ES-I3 (cell line): ENCODE results near the gene RIPK4.
"Not testable (repeated sequence)": the region's sequence is repeated elsewhere in the genome, so short reads cannot be mapped to it uniquely, and the experiment has no call there.

Experiments used
- H3K36me3 ChIP-seq: 2 replicates; pipeline ENCODE4 v1.6.1; 2013; ENCODE audit warnings: mild to moderate bottlenecking, low read length, control low read depth, moderate library complexity; ENCODE audit not compliant: insufficient read depth
- H3K4me1 ChIP-seq: 2 replicates; pipeline ENCODE4 v1.6.1; 2013; ENCODE audit warnings: mild to moderate bottlenecking, control low read depth, low read length; ENCODE audit not compliant: insufficient read depth
- H3K9ac ChIP-seq: 2 replicates; pipeline ENCODE4 v1.6.1; 2013; ENCODE audit warnings: low read depth, mild to moderate bottlenecking, low read length, moderate library complexity
- H3K9me3 ChIP-seq: 2 replicates; pipeline ENCODE4 v1.6.1; 2013; ENCODE audit warnings: mild to moderate bottlenecking, low read length, moderate library complexity; ENCODE audit not compliant: control insufficient read depth, insufficient read depth

The RIPK4 gene

DNA sequence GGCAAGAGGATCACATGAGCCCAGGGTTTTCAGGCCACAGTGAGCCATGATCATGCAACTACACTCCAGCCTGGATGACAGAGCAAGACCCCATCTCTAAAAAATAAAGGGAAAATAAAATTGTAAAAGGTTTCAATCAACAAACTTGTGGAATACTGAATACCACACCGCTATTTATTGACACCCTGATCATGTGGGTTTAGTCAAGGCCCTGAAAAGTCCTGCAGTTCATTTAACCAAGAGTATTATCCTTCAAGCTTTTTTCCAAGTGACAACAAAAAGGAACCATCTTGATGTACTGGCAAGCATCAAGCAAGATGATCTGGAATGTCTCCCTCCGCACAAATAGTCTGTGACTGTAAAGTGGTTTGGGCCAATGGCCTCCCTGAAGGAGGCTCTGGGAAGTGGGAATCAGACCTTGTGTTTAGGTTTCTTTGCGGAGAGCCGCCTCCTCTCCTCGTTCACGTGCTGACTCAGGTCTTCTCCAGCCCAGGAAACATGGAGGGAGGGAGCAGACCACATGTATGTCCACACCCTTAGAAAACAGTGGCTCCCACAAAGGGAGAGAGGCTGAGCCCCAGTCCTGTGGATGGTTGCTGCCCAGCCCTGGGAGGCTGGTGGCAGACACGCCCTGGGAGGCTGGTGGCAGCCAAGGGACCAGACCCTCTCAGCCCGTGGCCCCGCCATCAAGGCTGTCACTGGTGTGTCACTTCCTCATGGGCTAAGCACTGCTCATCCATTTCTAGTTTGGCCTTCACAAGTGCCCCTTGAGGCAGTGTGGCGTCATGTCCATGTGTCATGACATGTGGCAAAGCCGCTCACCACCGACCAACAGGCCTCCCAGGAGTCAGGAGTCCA, 56.7 kb downstream of the RIPK4 start:
- Histone ChIP-seq H3K36me3 (no peaks in the 10 kb centered on the region), H3K9ac (no peak overlapping the region), H3K9me3 (peaks cover 3% of the 10 kb centered on the region; the same call in 1 of the 2 replicates), H3K4me1 (peaks cover 7% of the 10 kb centered on the region; the same call in 1 of the 2 replicates)

DNA sequence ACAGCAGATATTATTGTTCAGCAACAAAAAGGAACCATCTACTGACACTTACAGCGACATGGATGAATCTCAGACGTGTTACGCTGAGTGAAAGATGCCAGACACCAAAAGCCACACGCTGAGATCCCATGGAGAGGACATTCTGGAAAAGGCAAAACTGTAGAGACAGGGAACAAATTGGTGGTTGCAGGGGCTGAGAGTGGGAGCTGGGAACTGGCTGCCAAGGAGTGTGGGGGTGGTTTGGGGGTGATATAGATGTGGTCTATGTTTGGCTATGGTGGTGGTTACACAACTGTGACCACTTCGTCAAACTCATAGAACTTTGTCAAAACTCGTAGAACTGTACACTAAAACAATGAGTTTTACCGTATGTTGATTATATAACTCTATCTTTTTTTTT, 57.7 kb downstream of the RIPK4 start:
- Histone ChIP-seq H3K4me1 (peaks cover 7% of the 10 kb centered on the region; the same call in 1 of the 2 replicates), H3K9ac (no peak overlapping the region), H3K9me3 (peaks cover 3% of the 10 kb centered on the region; the same call in 1 of the 2 replicates), H3K36me3 (no peaks in the 10 kb centered on the region)

DNA sequence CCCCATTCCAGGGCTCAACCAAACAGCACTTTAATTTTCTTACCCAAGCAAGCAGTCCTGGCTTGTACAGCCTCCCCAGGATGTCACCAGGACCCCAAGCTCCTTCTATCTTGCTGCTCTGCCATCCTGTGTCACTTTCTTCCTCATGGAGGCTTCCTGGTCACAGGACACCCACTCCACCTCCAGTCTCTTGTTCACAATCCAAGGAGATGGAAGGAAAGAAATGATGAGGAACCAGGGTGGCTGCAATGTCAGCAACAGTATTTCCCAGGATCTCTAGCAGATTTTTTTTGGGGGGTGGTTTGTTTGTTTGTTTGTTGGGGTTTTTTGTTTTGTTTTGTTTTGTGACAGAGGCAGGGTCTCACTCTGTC, 58.9 kb downstream of the RIPK4 start:
- H3K36me3 ChIP-seq: no peaks in the 10 kb centered on the region
- no peak overlapping the region; the same call in 1 of the 2 replicates for H3K9ac ChIP-seq
- H3K4me1 ChIP-seq: peaks cover 7% of the 10 kb centered on the region; the same call in 1 of the 2 replicates
- H3K9me3 ChIP-seq: peaks cover 3% of the 10 kb centered on the region; the same call in 1 of the 2 replicates

DNA sequence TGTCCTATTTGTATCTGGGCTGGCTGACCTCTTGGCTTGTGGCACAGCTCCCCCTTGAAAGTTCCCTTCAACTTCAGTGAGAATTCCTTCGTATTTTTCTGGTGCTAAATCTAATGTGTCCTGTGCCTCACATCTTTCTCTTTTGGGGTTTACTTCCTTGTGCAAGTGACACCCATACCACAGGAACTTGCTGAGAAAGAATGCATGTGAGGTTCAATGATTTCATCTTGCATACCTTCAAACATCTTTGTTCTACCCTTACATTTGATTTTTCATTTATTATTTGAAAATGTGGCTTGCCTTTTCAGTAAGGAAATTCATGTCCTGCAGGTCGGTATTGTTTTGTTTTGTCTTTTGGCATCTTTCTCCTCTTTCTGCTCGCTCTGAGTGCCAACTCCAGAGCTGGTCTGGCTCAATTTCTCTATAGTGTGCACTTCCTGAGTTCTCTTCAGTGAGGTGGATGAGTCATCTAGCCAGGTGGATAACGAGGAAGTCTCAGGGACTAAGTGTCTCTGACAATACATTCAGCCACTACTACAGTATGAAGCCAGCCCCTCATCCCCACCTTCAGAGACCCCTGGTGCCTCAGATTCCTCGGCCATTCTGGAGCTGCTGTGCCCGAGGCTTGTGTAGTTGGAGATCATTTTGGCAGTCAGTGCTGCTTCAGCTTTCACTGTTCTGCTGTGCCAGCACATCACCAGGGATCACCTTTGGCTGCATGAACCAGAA, 59.5 kb downstream of the RIPK4 start:
- Histone ChIP-seq H3K9me3 (peaks cover 3% of the 10 kb centered on the region; the same call in 1 of the 2 replicates), H3K9ac (no peak overlapping the region), H3K36me3 (no peaks in the 10 kb centered on the region), H3K4me1 (peaks cover 7% of the 10 kb centered on the region; the same call in 1 of the 2 replicates)

DNA sequence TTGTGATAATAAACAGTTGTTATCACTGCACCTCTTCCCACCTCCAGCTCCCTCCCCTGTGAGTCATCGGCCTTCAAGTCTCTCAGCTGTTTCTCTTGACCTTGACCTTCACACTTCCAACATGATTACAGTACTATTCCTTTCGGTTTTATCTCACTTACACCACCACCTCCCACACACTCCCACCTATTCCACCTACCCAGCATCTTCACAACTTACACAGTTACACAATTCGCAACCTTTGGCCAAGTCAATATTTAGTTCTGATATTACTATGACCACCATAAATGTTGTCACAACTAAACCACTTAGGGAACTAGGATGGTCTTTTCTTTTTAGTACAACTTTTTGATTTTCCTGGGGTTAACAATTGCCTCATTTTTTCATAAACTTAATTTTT, 60.2 kb downstream of the RIPK4 start:
- H3K9ac ChIP-seq: no peak overlapping the region
- no peaks in the 10 kb centered on the region for H3K36me3 ChIP-seq
- peaks cover 4% of the 10 kb centered on the region; the same call in 1 of the 2 replicates for H3K4me1 ChIP-seq
- peaks cover 3% of the 10 kb centered on the region; the same call in 1 of the 2 replicates for H3K9me3 ChIP-seq

DNA sequence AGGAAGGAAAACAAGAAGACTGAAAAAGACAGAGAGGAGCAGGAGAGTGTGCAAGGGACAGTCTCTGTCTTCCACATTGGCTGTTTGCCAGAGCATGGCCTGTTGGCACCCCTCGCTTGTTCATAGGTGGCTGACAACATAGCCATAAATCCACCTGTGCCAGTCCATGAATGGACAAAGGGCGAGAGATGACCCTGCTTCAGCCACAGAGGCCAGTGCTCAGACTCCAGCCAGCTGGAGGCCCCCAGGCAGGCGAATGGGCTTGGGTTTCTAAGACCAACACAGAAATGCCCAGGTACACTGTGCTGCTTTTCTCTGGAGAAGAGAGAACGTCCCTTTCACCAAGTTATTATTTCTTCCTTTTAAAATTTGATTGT, 60.6 kb downstream of the RIPK4 start:
- H3K36me3 ChIP-seq: no peaks in the 10 kb centered on the region
- H3K9ac ChIP-seq: no peak overlapping the region
- peaks cover under 1% of the 10 kb centered on the region; the same call in 1 of the 2 replicates for H3K4me1 ChIP-seq
- peaks cover 3% of the 10 kb centered on the region; the same call in 1 of the 2 replicates for H3K9me3 ChIP-seq

DNA sequence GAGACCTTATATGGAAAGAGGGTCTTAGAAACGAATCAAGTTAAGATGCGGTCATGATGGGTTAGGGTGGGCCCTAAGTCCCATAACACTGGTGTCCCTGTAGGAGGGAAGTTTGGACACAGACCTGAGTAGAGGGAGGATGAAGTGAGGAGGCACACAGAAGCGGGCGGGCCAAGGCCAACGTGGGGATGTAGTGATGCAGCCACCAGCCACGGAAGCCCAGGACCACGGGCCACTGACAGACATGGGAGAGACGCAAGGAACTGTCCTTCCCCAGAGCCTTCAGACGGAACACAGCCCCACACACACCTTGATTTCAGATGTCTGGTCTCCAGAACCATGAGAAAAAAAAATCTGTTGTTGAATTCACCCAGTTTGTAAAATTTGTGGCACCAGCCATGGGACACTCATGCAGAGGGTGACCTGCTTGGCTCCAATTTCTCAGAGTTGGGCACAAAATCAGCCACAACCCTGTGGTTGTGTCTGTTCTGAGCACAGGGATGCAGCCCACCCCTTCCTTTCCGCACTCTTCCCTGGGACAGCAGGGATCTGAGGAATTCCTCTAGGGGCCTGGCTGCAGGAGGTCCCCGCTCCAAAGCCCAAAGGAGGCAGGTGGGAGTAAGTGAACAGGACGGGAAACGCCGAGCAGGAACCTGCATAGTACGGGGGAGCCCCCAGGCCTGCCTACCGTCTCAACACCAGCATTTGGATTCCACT, 61.1 kb downstream of the RIPK4 start:
- Histone ChIP-seq H3K9me3 (peaks cover 3% of the 10 kb centered on the region; the same call in 1 of the 2 replicates), H3K9ac (no peak overlapping the region), H3K36me3 (no peaks in the 10 kb centered on the region), H3K4me1 (no peaks in the 10 kb centered on the region; the same call in 1 of the 2 replicates)

DNA sequence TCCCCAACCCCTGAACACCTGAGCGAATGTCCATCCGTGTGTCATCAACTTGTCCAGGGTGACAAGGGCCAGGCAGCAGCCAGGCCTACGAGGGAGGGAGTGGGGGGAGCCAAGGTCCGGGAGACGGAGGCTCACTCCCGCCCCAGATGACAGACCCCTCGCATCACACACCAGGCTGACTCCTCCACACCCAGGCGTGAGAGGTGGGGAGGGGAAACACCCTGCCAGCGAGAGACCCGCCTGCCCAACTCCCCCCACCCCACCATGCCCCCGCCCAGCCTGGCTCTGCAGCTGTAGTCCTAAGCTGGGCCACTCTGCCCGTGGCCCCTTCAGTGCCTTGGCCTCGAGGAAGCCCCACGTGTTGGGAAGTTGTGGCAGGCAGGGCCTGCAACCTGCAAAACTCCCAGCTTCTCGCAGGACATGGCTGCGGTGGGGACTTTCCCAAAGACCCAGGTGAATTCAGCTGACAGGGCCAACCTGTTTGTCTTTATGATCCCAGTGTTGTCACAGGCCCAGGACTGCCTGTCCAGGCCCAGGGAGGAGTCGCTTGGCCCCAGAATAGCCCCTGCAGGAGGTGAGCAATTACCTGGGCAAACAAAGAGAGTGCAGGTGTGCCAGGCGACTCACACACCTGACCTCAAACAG, 62.9 kb downstream of the RIPK4 start:
- no peaks in the 10 kb centered on the region for H3K36me3 ChIP-seq
- peaks cover 3% of the 10 kb centered on the region; the same call in 1 of the 2 replicates for H3K9me3 ChIP-seq
- H3K4me1 ChIP-seq: no peaks in the 10 kb centered on the region; the same call in 1 of the 2 replicates
- no peak overlapping the region for H3K9ac ChIP-seq

DNA sequence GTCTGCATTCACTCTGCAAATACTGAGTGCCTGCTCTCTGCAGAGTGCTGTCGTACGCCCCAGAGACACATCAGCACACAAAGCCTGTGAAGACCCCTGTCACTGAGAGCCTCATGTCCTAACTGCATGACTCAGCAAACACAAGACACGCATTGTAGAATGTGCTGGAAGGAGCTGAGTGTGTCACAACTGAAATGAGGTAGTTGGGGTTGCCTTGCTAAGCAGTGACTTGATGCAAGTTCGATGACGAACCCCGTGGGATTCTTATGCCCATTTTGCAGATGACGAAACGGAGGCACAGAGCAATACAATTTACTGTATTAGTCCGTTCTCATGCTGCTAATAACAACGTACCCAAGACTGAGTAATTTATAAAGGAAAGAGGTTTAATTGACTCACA, 65.1 kb downstream of the RIPK4 start:
- H3K9me3 ChIP-seq: peaks cover 1% of the 10 kb centered on the region; the same call in 1 of the 2 replicates
- no peaks in the 10 kb centered on the region; the same call in 1 of the 2 replicates for H3K4me1 ChIP-seq
- no peak overlapping the region for H3K9ac ChIP-seq
- no peaks in the 10 kb centered on the region for H3K36me3 ChIP-seq

DNA sequence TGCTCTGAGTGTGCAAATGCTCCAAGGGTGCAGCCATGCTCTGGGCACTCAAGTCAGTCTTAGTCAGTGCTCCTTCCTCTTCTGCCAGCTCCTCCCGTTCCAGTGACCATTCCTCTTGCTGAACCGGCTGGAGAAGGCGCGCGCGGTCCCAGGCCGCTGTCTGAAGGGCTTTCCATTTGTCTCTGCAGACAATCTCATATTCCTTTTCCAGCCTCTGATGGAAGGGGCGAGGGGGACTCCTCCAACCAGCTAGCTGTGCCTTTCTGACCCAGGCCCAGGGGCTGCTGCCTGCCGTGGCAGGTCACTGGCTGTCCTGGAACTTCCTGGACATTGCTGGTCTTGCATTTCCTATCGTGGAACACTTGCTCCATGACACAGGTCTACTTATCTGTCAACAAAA, 67.5 kb downstream of the RIPK4 start:
- H3K4me1 ChIP-seq: no peaks in the 10 kb centered on the region
- no peaks in the 10 kb centered on the region for H3K36me3 ChIP-seq
- no peak overlapping the region for H3K9ac ChIP-seq
- H3K9me3 ChIP-seq: no peaks in the 10 kb centered on the region

DNA sequence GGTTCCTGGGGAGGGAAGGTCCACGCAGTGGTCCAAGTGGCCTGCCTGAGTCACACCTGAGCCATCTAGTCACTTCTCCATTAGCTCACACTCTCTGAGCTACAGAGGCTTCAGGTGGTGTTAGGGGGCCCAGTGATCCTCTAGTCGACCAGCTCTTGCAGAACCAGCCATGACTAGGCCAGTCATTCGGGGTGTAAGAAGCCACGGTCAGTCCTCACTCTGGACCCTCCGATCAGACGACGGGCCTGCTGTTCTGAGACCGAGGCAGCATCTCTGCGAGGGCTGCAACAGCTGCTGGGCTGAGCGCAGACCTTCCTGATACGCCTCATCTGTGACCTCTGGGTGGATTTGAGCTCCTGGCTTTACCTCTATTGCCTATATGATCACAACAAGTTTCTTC, 68.8 kb downstream of the RIPK4 start:
- no peaks in the 10 kb centered on the region for H3K4me1 ChIP-seq
- no peak overlapping the region for H3K9ac ChIP-seq
- H3K36me3 ChIP-seq: no peaks in the 10 kb centered on the region
- H3K9me3 ChIP-seq: no peaks in the 10 kb centered on the region

DNA sequence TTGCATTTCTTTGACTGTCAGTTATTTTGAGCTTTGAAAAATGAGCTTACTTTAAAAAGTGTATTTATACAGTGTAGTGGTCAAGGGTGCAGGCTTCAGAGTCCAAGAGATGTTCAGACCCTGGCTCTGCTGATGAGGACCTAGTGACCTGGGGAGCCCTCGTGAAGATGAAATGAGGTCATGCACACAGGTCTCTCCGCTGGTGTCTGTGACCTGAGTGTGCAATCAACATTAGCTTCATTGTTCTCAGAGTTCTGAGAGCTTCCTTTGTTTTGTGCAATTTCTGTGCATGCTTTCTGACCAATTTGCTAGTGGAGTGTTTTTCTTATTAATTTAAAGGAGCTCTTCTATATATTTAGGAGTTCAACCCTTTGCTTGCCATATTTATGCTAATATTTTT, 71.3 kb downstream of the RIPK4 start:
- H3K36me3 ChIP-seq: no peaks in the 10 kb centered on the region
- H3K9ac ChIP-seq: no peak overlapping the region
- no peaks in the 10 kb centered on the region for H3K9me3 ChIP-seq
- no peaks in the 10 kb centered on the region for H3K4me1 ChIP-seq

DNA sequence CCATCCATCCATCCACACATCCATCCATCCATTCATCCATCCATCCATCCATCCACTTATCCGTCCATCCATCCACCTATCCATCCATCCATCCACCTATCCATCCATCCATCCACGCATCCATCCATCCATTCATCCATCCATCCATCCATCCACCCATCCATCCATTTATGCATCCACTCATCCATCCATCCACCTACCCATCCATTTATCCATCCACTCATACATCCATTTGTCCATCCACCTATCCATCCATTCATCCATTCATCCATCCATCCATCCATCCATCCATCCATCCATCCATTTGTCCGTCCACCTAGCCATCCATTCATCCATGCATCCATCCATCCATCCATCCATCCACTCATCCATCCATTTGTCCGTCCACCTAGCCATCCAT, 72.8 kb downstream of the RIPK4 start:
- not testable (repeated sequence) for H3K4me1 ChIP-seq, H3K9ac ChIP-seq, H3K36me3 ChIP-seq, H3K9me3 ChIP-seq

DNA sequence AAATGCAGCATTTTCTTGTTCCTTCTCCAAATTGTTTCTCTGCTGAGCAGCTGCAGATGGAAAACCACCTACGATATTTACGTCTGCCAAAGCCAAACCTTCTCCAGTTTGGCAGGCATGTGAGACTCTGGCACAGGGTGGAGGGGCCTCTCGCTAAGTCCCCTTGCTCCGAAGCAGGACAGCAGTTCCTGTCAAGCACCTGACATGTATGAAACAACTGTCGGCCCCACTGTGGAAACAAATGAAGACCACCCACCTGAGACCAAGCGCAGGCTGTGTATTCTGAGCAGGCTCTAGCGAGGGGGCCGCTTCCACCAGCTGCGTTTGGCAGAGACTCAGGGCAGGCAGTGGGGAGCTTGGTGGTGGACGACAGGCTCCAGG, 74.7 kb downstream of the RIPK4 start:
- Histone ChIP-seq H3K4me1 (no peaks in the 10 kb centered on the region), H3K36me3 (no peaks in the 10 kb centered on the region), H3K9me3 (no peaks in the 10 kb centered on the region), H3K9ac (no peak overlapping the region)
